ENCODE measurements around the gene NEIL3.

The NEIL3 gene

GRCh38 chr4:177309522-177310371 lies at the start of gene NEIL3:
TSS of gene NEIL3 (plus strand) at chr4:177309874. CDS start at chr4:177309954, 80 bp downstream.
- peak; percentile 94 for DNase-seq

GRCh38 chr4:177263818-177264217 lies 45.9 kb upstream of the NEIL3 start:
- no peak for DNase-seq

- no peak for DNase-seq
Measured at GRCh38 chr4:177264788-177265422, 44.8 kb upstream of the NEIL3 start.

GRCh38 chr4:177265729-177266128 lies 43.9 kb upstream of the NEIL3 start:
- DNase-seq: no peak

GRCh38 chr4:177266506-177266905 lies 43.2 kb upstream of the NEIL3 start:
- no peak for DNase-seq

- no peak for DNase-seq
Measured at GRCh38 chr4:177267911-177268310, 41.8 kb upstream of the NEIL3 start.

- no peak for DNase-seq
Measured at GRCh38 chr4:177271091-177271490, 38.6 kb upstream of the NEIL3 start.

GRCh38 chr4:177271915-177272766 lies 37.5 kb upstream of the NEIL3 start:
- DNase-seq: no peak

GRCh38 chr4:177275999-177276398 lies 33.7 kb upstream of the NEIL3 start:
- DNase-seq: no peak

- DNase-seq: no peak
Measured at GRCh38 chr4:177281351-177281909, 28.2 kb upstream of the NEIL3 start.

- DNase-seq: no peak
Measured at GRCh38 chr4:177282284-177282835, 27.3 kb upstream of the NEIL3 start.

- DNase-seq: no peak
Measured at GRCh38 chr4:177283167-177283566, 26.5 kb upstream of the NEIL3 start.

GRCh38 chr4:177285953-177286352 lies 23.7 kb upstream of the NEIL3 start:
- no peak for DNase-seq

GRCh38 chr4:177287255-177287654 lies 22.4 kb upstream of the NEIL3 start:
- no peak for DNase-seq

GRCh38 chr4:177288335-177288734 lies 21.3 kb upstream of the NEIL3 start:
- no peak for DNase-seq

- DNase-seq: no peak
Measured at GRCh38 chr4:177290780-177291179, 18.9 kb upstream of the NEIL3 start.

GRCh38 chr4:177292171-177292570 lies 17.5 kb upstream of the NEIL3 start:
- DNase-seq: no peak

- DNase-seq: no peak
Measured at GRCh38 chr4:177293208-177294033, 16.3 kb upstream of the NEIL3 start.

- no peak for DNase-seq
Measured at GRCh38 chr4:177297785-177298391, 11.8 kb upstream of the NEIL3 start.

- no peak for DNase-seq
Measured at GRCh38 chr4:177301126-177301639, 8.5 kb upstream of the NEIL3 start.
